IPS-18a (cell line): ENCODE results near the gene ACSF3.

Experiments used
- H3K27ac ChIP-seq: one replicate; pipeline ENCODE4 v1.5.1; 2013; ENCODE audit warnings: low read length
- H3K27me3 ChIP-seq: one replicate; pipeline ENCODE4 v1.6.1; 2013; ENCODE audit warnings: mild to moderate bottlenecking, low read length; ENCODE audit not compliant: control insufficient read depth, insufficient read depth
- H3K36me3 ChIP-seq: one replicate; pipeline ENCODE4 v1.6.1; 2013; ENCODE audit warnings: low read depth, low read length; ENCODE audit not compliant: control insufficient read depth
- H3K4me1 ChIP-seq: one replicate; pipeline ENCODE4 v1.6.1; 2013; ENCODE audit warnings: low read depth, low read length; ENCODE audit not compliant: control insufficient read depth
- H3K4me3 ChIP-seq: one replicate; pipeline ENCODE4 v1.5.1; 2013; ENCODE audit warnings: low read length
- H3K9ac ChIP-seq: one replicate; pipeline ENCODE4 v1.6.1; 2013; ENCODE audit warnings: mild to moderate bottlenecking, low read length, moderate library complexity
- H3K9me3 ChIP-seq: one replicate; pipeline ENCODE4 v1.6.1; 2013; ENCODE audit warnings: low read depth, low read length; ENCODE audit not compliant: control insufficient read depth

Gene ACSF3

DNA sequence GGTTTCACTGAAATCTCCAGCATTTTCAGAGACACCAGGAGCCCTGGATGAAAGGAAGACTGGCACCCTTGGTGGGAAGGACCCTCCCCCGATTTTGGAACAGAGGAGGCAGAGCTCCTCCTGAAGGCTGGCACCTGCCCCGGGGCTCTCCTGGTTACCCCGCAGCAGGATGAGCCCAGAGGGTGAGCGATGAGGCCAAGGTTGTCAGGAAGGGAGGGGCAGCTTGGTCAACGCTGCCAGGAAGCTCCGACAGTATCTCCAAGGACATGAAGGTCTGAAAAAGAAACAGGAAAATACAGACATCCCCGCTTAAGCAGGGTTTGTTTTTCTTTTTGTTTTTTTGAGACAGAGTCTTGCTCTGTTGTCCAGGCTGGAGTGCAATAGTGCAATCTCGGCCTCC, 15.5 kb upstream of the ACSF3 start:
- H3K9ac ChIP-seq, result no peak overlapping the region
- H3K27me3 ChIP-seq, result no peaks in the 10 kb centered on the region
- H3K36me3 ChIP-seq, result no peaks in the 10 kb centered on the region
- H3K4me1 ChIP-seq, result no peaks in the 10 kb centered on the region
- H3K9me3 ChIP-seq, result peaks cover 9% of the 10 kb centered on the region
- no peak overlapping the region for H3K27ac ChIP-seq
- H3K4me3 ChIP-seq, result no peak overlapping the region

DNA sequence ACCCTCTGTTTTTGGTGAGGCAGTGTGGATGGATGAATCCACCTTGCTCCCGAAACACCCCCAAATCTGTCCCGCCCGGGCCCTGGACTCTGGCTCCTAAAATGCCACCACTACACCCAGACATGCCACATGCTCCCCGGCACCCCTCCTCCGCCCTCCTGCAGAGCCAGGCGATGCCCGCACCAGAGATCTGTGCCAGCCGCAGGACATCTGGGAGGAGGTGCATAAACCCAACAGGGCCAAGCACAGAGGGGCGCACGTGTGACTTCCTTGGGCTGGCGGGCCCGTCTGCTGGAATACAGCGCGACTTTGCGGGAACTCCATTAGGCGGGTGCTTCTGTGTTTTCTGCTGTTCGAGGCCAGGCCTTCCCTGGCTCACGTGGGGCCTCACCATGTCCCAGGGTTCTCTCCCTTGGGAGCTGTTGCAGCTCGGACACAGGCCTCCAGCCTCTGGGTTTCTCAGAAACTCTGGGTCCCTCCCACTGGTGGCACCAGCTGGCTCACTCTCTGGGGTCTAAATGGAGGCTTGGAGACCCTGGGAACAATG, 14.1 kb upstream of the ACSF3 start:
- H3K27me3 ChIP-seq, result no peaks in the 10 kb centered on the region
- no peaks in the 10 kb centered on the region for H3K4me1 ChIP-seq
- no peak overlapping the region for H3K4me3 ChIP-seq
- H3K9ac ChIP-seq, result no peak overlapping the region
- no peak overlapping the region for H3K27ac ChIP-seq
- H3K9me3 ChIP-seq, result no peaks in the 10 kb centered on the region
- H3K36me3 ChIP-seq, result no peaks in the 10 kb centered on the region

DNA sequence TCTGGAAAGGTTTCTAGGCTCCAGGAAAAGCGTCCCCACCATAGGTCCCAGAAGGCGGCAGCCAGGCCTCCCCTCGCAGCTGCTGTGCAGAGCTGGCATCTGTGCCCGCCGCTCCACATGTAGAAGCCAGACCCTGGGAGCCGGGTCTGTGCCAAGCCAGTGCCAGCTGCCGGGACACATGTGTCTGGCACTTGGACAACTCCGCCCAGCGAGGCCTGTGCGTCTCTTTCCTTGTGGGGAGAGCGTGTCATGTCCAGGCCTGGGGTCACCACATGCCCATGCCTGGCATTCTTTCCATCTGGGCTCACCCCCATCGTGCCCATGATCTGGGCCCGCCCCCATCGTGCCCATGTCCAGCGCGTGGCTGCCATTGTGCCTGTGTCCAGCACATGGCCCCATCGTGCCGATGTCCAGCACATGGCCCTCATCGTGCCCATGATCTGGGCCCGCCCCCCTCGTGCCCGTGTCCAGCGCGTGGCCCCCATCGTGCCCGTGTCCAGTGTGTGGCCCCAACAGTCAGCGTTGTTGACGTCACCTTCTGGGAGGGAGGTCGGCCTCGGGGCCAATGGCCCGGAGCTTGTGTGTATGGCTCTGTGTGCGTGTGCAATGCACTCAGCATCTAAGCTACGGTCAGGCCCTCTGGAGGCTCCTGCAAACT, 13.3 kb upstream of the ACSF3 start:
- no peak overlapping the region for H3K4me3 ChIP-seq
- no peak overlapping the region for H3K9ac ChIP-seq
- H3K27me3 ChIP-seq, result no peaks in the 10 kb centered on the region
- no peaks in the 10 kb centered on the region for H3K9me3 ChIP-seq
- no peaks in the 10 kb centered on the region for H3K4me1 ChIP-seq
- no peaks in the 10 kb centered on the region for H3K36me3 ChIP-seq
- H3K27ac ChIP-seq, result no peak overlapping the region

DNA sequence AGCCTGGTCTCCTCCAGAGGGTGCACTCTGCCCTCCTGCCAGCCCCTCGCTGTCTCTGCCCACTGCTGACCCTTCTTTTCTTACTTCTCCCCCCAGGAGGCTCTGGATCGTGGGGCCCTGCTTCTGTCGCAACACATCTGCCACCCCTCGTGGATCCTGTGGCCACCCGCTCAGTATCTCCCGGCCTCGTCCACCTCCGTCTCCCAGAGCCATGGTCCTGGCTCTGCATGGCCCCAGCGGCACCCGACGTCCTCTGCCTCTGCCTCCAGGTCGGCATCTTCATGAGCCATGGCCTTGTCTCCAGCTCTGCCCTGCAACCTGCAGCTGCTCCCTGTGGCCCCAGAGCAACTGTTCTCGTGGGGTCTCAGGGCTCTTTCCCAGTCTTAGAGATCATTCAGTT, 12.1 kb upstream of the ACSF3 start:
- no peak overlapping the region for H3K9ac ChIP-seq
- H3K9me3 ChIP-seq, result no peaks in the 10 kb centered on the region
- no peak overlapping the region for H3K27ac ChIP-seq
- no peaks in the 10 kb centered on the region for H3K4me1 ChIP-seq
- no peaks in the 10 kb centered on the region for H3K27me3 ChIP-seq
- no peaks in the 10 kb centered on the region for H3K36me3 ChIP-seq
- no peak overlapping the region for H3K4me3 ChIP-seq

DNA sequence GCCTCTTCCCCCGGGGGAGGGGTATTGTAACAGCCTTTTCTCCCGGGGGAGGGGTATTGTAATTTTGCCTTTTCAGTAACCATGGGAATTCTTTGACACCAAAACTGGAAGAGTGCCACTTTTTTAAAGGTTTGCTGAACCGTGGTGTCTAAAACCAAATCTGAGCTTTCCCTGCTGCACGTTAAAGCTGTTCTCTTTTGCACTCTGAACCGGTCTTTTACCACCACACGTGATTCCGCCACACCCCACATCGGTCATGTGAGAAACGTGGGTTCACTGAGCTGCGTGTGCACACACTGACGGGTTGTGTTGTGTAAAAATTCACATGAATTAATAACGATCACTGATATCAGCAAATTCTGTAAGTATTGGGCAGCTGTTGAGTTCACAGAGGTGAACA, 9.2 kb upstream of the ACSF3 start:
- Histone ChIP-seq H3K27me3 (peaks cover 6% of the 10 kb centered on the region), H3K4me3 (no peak overlapping the region), H3K36me3 (no peaks in the 10 kb centered on the region), H3K9ac (no peak overlapping the region), H3K4me1 (no peaks in the 10 kb centered on the region), H3K27ac (no peak overlapping the region), H3K9me3 (no peaks in the 10 kb centered on the region)

DNA sequence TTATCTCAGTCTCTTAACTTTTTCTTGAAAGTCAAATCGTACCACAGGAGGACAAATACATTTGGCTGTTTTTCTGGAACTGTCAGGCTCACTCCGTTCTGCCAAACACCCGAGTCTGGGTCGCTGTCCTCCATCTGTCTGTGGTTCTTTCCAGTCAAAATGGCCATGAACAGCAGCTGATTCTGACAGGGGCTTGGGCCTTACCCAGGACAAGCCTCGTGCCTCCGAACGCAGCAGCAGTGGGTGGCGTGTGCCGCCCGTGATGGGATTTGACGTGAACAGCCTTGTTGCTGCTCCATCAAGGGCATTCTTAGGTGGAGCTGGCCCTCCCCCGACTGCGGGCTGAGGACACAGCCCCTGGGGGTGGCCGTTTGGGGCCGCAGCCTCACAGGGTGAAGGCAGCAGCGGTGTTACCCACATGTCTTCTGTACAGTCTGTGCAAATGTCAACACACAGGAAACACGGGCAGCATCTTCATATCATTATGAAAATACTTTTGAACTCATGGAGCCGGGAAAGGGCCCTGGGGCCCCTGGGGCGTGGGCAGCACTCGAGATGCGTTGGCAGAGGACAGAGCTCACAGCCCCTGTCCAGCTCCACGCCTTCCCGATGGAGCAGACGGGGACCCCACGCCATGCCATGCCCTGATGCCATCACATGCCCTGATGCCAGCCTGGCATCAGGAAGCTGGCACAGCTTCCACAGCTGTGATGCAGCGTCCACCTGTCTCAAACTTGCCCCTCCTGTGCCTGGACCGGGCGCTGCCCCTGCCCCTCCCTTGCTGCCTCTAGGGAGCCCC, 8.6 kb upstream of the ACSF3 start:
- Histone ChIP-seq H3K9me3 (no peaks in the 10 kb centered on the region), H3K4me1 (no peaks in the 10 kb centered on the region), H3K27ac (no peak overlapping the region), H3K4me3 (no peak overlapping the region), H3K27me3 (peaks cover 12% of the 10 kb centered on the region), H3K36me3 (no peaks in the 10 kb centered on the region), H3K9ac (no peak overlapping the region)

DNA sequence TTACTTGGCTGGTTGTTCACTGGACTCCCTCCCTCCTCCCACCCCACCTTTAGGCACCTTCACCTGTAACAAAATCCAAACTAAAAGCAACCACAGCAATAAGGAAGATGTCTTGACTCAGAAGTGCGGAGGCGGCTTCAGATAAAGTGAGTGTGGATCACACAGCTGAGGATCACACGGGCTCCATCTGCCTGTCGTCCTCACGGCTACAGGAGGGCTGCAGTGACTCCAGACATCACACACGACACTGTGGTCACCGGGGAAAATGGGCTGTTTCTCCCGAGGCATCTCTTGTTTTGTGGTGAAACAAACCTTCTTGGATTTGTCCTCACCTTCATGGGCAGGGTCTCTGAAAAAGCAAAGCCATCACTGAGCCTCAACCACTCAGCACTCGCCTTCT, 7.9 kb upstream of the ACSF3 start:
- H3K9ac ChIP-seq, result no peak overlapping the region
- no peaks in the 10 kb centered on the region for H3K9me3 ChIP-seq
- H3K4me3 ChIP-seq, result no peak overlapping the region
- no peaks in the 10 kb centered on the region for H3K4me1 ChIP-seq
- no peak overlapping the region for H3K27ac ChIP-seq
- no peaks in the 10 kb centered on the region for H3K36me3 ChIP-seq
- peaks cover 14% of the 10 kb centered on the region for H3K27me3 ChIP-seq

DNA sequence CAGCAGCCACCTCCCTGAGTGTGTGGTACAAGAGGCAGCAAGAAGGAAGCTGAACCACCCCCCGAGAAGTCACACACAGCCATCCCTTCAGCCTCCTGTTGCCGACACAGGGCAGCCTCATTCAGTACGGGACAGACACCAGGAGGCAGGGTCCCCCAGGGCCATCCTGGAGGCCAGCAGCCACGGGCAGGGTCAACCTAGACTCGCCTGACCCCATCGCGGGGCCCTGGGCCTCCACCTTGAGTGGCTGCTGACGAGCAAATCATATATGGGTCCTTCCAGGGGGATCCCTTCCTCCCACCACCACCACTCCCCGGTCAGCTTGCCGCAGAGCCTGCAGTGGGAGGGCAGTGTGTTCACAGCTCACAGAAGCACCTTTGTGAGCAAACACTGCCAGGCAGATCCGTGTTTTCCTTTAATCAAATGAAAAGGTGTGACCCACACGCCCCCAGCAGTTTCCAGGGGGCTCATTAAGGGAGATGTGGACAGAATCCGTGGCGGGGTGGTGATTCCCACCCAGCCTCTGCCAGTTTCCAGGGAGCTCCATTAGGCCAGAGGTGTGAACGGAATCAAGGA, 5.6 kb upstream of the ACSF3 start:
- H3K27me3 ChIP-seq, result peaks cover 28% of the 10 kb centered on the region
- H3K9me3 ChIP-seq, result no peaks in the 10 kb centered on the region
- no peak overlapping the region for H3K27ac ChIP-seq
- H3K4me3 ChIP-seq, result no peak overlapping the region
- no peak overlapping the region for H3K9ac ChIP-seq
- H3K36me3 ChIP-seq, result no peaks in the 10 kb centered on the region
- H3K4me1 ChIP-seq, result no peaks in the 10 kb centered on the region

DNA sequence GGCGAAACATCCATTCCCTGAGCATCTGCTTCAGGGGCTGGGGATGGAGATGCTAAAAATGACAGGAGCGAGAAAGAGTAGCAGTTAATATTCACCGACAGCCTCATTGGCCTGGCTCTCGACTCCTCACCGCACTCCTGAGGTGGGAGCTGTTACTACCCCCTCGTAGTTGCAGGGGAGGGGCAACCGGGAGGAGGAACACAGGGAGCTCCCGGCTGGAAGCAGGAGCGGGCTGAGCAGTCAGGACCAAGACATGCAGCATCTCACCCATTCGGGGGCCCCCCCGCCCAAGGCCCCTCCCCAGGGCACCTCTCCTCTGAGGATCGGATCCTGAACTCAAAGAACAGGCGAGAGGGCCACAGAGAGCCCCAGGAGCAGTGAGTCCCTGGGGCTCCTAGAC, 4.5 kb upstream of the ACSF3 start:
- Histone ChIP-seq H3K4me3 (peak overlapping the region; percentile 15), H3K27ac (no peak overlapping the region), H3K9ac (no peak overlapping the region), H3K27me3 (peaks cover 31% of the 10 kb centered on the region), H3K9me3 (no peaks in the 10 kb centered on the region), H3K4me1 (no peaks in the 10 kb centered on the region), H3K36me3 (no peaks in the 10 kb centered on the region)

DNA sequence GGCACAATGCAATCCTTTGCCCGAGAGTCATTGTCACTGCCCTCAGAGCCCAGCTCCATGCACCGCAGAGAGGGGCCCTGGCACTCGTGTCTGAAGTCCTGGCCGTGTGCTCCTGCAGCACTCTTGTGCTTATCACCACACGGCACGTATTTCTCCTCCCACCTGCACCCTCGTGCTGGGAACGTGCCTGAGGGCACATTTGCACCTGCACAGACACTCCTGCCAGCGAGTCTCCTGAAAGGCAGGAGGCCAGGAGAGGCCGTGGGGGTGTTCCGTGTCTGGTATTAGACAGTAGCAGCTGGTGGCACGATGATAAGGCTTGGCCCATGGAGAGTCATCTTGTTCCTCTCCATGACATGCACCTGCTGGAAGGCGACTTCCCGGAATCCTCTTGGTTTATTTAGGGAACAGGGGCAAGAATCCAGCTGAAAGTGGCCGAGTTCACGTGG, 3.4 kb upstream of the ACSF3 start:
- H3K9me3 ChIP-seq, result no peaks in the 10 kb centered on the region
- H3K4me1 ChIP-seq, result peaks cover 6% of the 10 kb centered on the region
- H3K36me3 ChIP-seq, result no peaks in the 10 kb centered on the region
- no peak overlapping the region for H3K9ac ChIP-seq
- H3K27ac ChIP-seq, result no peak overlapping the region
- H3K4me3 ChIP-seq, result no peak overlapping the region
- H3K27me3 ChIP-seq, result peaks cover 39% of the 10 kb centered on the region

DNA sequence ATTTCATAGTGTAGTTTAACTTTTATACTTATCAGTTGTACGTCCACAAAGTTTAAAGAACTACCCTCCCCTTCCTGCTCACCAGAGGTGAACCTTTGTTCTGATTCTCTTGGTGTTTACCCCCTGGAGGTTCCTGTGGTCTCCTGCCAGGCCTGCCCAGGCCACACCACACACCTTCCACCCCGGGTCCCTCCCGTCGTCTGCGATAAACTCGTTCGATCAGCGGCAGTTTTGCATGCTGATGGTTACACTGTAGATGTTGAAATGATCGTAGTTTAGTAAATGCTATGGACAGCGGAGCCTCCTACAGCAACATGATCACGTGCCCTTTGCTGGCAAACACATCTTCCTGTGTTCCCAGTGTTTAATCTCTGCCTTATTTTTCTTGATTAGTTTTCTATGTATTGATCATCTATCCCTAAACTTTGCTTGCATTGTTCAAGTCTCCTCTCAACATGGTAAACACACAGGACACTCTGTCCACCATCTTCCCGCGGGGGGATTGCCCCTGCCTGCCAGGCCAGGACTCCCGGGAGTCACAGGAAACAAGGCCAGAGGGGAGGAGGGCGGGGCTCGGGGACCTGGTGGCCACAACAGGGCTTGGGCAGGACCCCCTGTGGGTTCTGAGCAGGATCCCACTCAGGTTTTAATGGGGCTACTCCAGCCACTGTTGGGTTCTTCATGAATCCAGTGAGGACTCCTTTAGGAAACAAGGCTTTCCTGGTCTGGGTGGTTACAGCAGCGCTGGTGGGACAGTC, 2.8 kb upstream of the ACSF3 start:
- H3K36me3 ChIP-seq, result no peaks in the 10 kb centered on the region
- H3K9ac ChIP-seq, result no peak overlapping the region
- no peak overlapping the region for H3K4me3 ChIP-seq
- H3K4me1 ChIP-seq, result peaks cover 9% of the 10 kb centered on the region
- no peaks in the 10 kb centered on the region for H3K9me3 ChIP-seq
- H3K27me3 ChIP-seq, result peaks cover 39% of the 10 kb centered on the region
- no peak overlapping the region for H3K27ac ChIP-seq
